GM15510 (cell line): Measurements from ENCODE around the gene CLCN5.

ENCODE experiments used
- POLR2A ChIP-seq: IDR thresholded peaks from 3 replicates; pipeline ENCODE4 v1.6.1; 2011; ENCODE audit warnings: borderline replicate concordance; ENCODE audit not compliant: insufficient read length; ENCODE audit errors: extremely low read depth

The CLCN5 gene

GRCh38 chrX:49972328-49972860 lies 50.0 kb downstream of the CLCN5 start:
- no peak for TF ChIP-seq POLR2A

GRCh38 chrX:49976682-49977197 lies 54.3 kb downstream of the CLCN5 start:
- TF ChIP-seq POLR2A: no peak

- no peak for TF ChIP-seq POLR2A
Measured at GRCh38 chrX:49977319-49978090, 55.1 kb downstream of the CLCN5 start.

GRCh38 chrX:49978176-49978575 lies 55.8 kb downstream of the CLCN5 start:
- no peak for TF ChIP-seq POLR2A

DNA sequence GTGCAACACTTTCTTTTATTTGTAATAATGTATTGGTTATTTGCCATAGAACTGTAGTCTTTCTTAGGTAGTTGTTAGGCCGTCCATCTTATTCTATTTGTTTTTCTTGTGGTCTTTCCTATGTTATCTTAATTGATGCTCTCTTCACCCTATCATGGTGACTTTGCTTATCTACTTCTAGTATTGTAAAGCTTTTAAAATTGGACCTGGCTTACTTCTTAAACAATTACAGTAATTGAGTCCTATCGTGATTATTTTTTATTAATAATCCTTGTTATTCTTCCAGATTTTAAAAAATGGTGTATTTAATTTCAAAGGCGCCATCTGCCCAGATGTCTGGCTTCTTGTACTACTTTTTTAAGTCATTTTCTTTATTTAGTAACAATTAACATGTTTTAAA lies 63.7 kb downstream of the CLCN5 start:
- no peak for TF ChIP-seq POLR2A

DNA sequence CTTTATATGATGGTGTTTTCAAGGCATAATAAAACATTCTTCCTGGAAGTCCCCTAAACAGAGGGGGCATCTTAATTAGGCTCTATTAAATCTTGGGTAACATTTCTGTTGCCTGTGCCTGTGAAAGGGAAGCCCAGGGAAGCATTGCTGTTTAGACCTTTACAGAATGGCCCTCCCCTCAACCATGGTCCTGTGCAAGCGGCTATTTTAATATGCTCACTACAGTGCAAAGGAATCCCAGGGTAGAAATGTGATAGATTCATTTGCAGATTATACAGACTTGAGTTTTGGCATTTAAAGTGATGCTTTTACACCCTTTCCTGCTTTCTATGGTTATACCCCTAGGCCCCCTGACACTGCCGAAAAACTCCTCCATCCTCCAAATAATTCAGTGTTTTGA lies 65.3 kb downstream of the CLCN5 start:
- no peak for TF ChIP-seq POLR2A

GRCh38 chrX:49988143-49988542 lies 65.7 kb downstream of the CLCN5 start:
- no peak for TF ChIP-seq POLR2A

GRCh38 chrX:49991758-49992157 lies 69.4 kb downstream of the CLCN5 start:
- TF ChIP-seq POLR2A: no peak

DNA sequence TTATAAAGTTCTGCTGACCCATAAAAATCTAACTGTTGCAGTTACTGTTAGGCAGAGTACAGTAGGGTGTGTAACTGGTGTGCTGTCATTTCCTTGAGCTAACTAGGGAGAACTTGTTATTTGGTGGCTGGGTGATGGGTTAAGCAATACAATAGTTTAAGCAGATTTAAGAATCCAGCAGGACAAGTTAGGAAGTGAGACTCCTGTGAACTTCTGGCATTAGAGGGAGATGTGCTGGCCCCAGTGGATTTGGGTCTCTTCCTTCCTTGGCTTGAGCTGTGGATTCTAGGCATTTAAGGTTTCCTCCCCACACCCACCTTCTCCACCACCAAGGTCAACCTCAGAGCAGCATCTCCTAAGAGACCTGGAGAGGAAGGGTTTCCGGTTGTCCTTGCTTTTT lies 70.5 kb downstream of the CLCN5 start:
- TF ChIP-seq POLR2A: no peak

DNA sequence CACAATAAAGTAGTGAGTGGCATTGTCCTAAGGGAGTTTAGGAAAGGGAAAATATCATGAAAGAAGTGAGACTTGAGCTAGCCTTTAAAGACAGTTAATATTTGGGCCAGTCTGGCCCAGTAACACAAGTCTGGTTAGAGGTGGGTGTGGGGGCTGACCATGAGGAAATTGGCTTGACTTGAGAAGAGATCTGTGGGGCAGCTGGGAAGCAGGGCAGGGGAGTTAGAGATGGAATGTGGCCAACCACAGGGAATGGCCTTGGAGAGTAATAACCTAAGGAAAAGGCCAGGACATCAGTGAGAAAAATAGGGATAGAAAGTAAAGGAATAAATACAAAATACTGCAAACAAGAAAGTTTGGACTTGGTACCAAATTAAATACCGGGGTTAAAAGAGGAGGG lies 71.3 kb downstream of the CLCN5 start:
- no peak for TF ChIP-seq POLR2A

- TF ChIP-seq POLR2A: no peak
Measured at GRCh38 chrX:49995107-49995731, 72.8 kb downstream of the CLCN5 start.

GRCh38 chrX:49995795-49996455 lies 73.5 kb downstream of the CLCN5 start:
- TF ChIP-seq POLR2A: no peak

GRCh38 chrX:49996474-49996873 lies 74.1 kb downstream of the CLCN5 start:
- TF ChIP-seq POLR2A: no peak

GRCh38 chrX:49999087-49999486 lies 76.7 kb downstream of the CLCN5 start:
- no peak for TF ChIP-seq POLR2A

DNA sequence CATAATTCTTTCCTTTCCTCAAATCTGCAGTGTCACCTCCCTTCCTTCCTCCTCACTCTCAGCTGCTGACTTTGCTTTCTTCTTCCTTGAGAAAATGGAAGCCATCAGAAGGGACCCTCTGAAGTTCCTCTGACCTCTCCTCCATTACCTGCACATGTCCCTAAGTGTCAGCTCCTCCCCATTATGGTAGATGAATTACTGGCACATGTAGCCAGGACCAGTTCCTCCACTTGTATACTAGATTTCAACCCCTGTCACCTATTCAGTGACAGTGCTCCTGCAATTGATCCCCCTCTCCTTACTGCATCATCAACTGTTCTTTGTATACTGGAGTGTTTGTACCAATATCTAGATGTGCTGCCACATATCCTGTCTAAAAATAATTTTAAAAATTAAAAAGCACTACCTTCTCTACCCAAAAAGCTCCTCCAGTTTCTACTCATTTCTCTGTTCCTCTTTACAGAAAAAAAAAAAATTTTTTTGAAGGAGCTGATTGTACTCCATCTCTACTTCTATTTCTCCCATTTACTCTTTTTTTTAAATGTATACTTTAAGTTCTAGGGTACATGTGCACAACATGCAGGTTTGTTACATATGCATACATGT lies 78.6 kb downstream of the CLCN5 start:
- TF ChIP-seq POLR2A: no peak
